Measurements from ENCODE around the gene COL5A3. TPM values are rescaled to one million over a fixed set of nuclear protein-coding genes. Genes with fewer than 3 reads are reported as not detected.
A peak's percentile ranks its signal among the peaks of the same experiment; 100 is the strongest.
"Not testable (repeated sequence)": the region's sequence is repeated elsewhere in the genome, so short reads cannot be mapped to it uniquely, and the experiment has no call there.

The COL5A3 gene
- total RNA-seq, 1 donor from 2014 or later: 68.7 TPM

DNA sequence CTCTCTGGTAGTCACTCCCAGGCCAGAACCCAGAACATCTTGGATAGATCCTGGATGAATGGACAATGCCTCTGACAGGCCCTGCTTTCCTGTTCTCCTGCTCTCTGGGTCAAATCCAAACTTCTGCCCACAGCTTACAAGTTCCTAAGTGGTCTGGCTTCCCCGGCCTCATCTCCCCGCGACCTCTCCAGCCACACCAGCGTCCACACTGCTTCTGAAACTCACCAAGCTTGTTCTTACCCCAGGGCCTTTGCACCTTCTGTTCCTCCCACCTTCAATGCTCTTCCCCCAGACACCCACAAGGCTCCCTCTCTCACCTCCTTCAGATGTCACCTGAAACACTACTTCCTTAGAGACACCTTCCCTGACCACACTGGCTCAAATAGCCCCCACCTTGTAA, 77.5 kb downstream of the COL5A3 start:
- TF ChIP-seq, protein P1, sequence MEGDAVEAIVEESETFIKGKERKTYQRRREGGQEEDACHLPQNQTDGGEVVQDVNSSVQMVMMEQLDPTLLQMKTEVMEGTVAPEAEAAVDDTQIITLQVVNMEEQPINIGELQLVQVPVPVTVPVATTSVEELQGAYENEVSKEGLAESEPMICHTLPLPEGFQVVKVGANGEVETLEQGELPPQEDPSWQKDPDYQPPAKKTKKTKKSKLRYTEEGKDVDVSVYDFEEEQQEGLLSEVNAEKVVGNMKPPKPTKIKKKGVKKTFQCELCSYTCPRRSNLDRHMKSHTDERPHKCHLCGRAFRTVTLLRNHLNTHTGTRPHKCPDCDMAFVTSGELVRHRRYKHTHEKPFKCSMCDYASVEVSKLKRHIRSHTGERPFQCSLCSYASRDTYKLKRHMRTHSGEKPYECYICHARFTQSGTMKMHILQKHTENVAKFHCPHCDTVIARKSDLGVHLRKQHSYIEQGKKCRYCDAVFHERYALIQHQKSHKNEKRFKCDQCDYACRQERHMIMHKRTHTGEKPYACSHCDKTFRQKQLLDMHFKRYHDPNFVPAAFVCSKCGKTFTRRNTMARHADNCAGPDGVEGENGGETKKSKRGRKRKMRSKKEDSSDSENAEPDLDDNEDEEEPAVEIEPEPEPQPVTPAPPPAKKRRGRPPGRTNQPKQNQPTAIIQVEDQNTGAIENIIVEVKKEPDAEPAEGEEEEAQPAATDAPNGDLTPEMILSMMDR (IDR thresholded peaks at IDR 0.05): no peak
- Mint-ChIP-seq H3K4me3 (ENCODE audit: unreplicated experiment) (no peak overlapping the region), H3K36me3 (ENCODE audit: unreplicated experiment) (peaks cover 9% of the 10 kb centered on the region), H3K4me1 (ENCODE audit: unreplicated experiment) (peaks cover 51% of the 10 kb centered on the region), H3K27me3 (ENCODE audit: unreplicated experiment) (no peaks in the 10 kb centered on the region), H3K9me3 (ENCODE audit: unreplicated experiment) (no peaks in the 10 kb centered on the region), H3K27ac (ENCODE audit: unreplicated experiment) (peak overlapping the region; percentile 15)
- DNase-seq (ENCODE audit: extremely low spot score, unreplicated experiment): no peak

DNA sequence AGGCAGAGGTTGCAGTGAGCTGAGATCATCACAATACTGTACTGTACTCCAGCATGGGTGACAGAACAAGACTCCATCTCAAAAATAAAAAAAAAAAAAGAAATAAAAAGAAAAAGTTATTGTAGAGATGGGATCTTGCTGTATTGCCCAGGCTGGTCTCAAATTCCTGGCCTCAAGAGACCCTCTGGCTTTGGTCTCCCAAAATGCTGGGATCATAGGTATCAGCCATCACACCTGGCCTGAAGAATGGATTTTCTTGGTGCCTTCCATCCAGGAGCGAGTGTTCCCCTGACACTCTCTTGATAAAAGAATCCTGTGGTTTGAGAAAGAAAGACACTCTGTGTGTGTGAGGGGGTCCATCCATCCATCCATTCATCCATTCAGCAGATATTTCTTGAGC, 78.7 kb downstream of the COL5A3 start:
- no peak overlapping the region for H3K4me3 Mint-ChIP-seq (ENCODE audit: unreplicated experiment)
- H3K27me3 Mint-ChIP-seq (ENCODE audit: unreplicated experiment): no peaks in the 10 kb centered on the region
- H3K27ac Mint-ChIP-seq (ENCODE audit: unreplicated experiment): no peak overlapping the region
- peaks cover 12% of the 10 kb centered on the region for H3K36me3 Mint-ChIP-seq (ENCODE audit: unreplicated experiment)
- peaks cover 45% of the 10 kb centered on the region for H3K4me1 Mint-ChIP-seq (ENCODE audit: unreplicated experiment)
- DNase-seq (ENCODE audit: extremely low spot score, unreplicated experiment): no peak
- H3K9me3 Mint-ChIP-seq (ENCODE audit: unreplicated experiment): no peaks in the 10 kb centered on the region
- TF ChIP-seq, protein P1 (IDR thresholded peaks at IDR 0.05): no peak

DNA sequence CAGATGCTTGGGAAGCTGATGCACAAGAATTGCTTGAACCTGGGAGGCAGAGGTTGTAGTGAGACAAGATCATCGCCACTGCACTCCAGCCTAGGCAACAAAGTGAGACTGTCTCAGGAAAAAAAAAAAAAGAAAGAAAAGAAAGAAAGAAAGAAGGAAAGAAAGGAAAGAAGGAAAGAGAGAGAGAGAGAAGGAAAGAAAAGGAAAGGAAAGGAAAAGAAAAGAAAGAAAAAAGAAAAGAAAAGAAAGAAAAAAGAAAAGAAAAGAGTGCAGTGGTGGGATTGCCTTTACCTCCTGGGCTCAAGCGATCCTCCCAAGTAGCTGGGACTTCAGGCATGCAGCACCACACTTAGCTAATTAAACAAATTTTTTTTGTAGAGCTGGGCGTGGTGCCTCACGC, 86.9 kb downstream of the COL5A3 start:
- Mint-ChIP-seq H3K27ac (ENCODE audit: unreplicated experiment) (peak overlapping the region; percentile 34), H3K27me3 (ENCODE audit: unreplicated experiment) (no peaks in the 10 kb centered on the region), H3K9me3 (ENCODE audit: unreplicated experiment) (no peaks in the 10 kb centered on the region), H3K36me3 (ENCODE audit: unreplicated experiment) (peaks cover 16% of the 10 kb centered on the region), H3K4me1 (ENCODE audit: unreplicated experiment) (peaks cover 2% of the 10 kb centered on the region), H3K4me3 (ENCODE audit: unreplicated experiment) (no peak overlapping the region)
- TF ChIP-seq, protein P1 (IDR thresholded peaks at IDR 0.05): no peak
- no peak for DNase-seq (ENCODE audit: extremely low spot score, unreplicated experiment)

- not testable (repeated sequence) for DNase-seq (ENCODE audit: extremely low spot score, unreplicated experiment); H3K27ac Mint-ChIP-seq (ENCODE audit: unreplicated experiment); H3K27me3 Mint-ChIP-seq (ENCODE audit: unreplicated experiment); H3K4me1 Mint-ChIP-seq (ENCODE audit: unreplicated experiment); H3K9me3 Mint-ChIP-seq (ENCODE audit: unreplicated experiment); H3K4me3 Mint-ChIP-seq (ENCODE audit: unreplicated experiment)
- H3K36me3 Mint-ChIP-seq (ENCODE audit: unreplicated experiment): peaks cover 16% of the 10 kb centered on the region
Measured at GRCh38 chr19:9922782-9923379, 87.4 kb downstream of the COL5A3 start.

DNA sequence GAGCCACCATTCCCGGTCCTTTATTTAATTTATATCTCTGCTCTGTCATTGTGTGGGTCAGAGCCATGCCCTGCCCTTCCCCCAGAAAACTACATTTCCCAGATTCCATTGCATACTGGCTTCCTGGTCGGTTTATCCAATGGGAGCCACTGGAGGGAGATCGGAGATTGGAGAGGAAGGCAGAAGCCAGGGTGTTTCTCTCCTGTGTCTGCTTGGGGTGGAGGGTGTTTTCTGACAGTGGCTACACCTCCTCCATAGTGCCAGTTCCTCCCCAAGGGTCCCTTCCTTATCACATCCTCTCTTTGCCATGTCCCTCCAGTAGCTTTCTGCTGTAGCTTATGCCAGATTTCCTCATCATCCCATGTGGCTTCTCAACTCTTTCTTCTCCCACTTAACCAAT, 93.0 kb downstream of the COL5A3 start:
- Mint-ChIP-seq H3K27me3 (ENCODE audit: unreplicated experiment) (no peaks in the 10 kb centered on the region), H3K9me3 (ENCODE audit: unreplicated experiment) (no peaks in the 10 kb centered on the region), H3K36me3 (ENCODE audit: unreplicated experiment) (peaks cover 8% of the 10 kb centered on the region), H3K4me3 (ENCODE audit: unreplicated experiment) (peak overlapping the region; percentile 7), H3K27ac (ENCODE audit: unreplicated experiment) (peak overlapping the region; percentile 15), H3K4me1 (ENCODE audit: unreplicated experiment) (peaks cover 11% of the 10 kb centered on the region)
- TF ChIP-seq, protein P1 (IDR thresholded peaks at IDR 0.05): no peak
- no peak for DNase-seq (ENCODE audit: extremely low spot score, unreplicated experiment)

GRCh38 chr19:9916719-9917118, 93.6 kb downstream of the COL5A3 start:
- Mint-ChIP-seq H3K9me3 (ENCODE audit: unreplicated experiment) (no peaks in the 10 kb centered on the region), H3K27me3 (ENCODE audit: unreplicated experiment) (no peaks in the 10 kb centered on the region), H3K4me1 (ENCODE audit: unreplicated experiment) (peaks cover 11% of the 10 kb centered on the region), H3K36me3 (ENCODE audit: unreplicated experiment) (peaks cover 4% of the 10 kb centered on the region), H3K4me3 (ENCODE audit: unreplicated experiment) (no peak overlapping the region), H3K27ac (ENCODE audit: unreplicated experiment) (peak overlapping the region; percentile 0)
- no peak for DNase-seq (ENCODE audit: extremely low spot score, unreplicated experiment)
- TF ChIP-seq, protein P1 (IDR thresholded peaks at IDR 0.05): no peak
